ENCODE results near the gene BCL2. TPM values are rescaled to one million over a fixed set of nuclear protein-coding genes. Genes with fewer than 3 reads are reported as not detected.

The BCL2 gene
- total RNA-seq, 1 experiment from 2014 or later, result 1.3 TPM

DNA sequence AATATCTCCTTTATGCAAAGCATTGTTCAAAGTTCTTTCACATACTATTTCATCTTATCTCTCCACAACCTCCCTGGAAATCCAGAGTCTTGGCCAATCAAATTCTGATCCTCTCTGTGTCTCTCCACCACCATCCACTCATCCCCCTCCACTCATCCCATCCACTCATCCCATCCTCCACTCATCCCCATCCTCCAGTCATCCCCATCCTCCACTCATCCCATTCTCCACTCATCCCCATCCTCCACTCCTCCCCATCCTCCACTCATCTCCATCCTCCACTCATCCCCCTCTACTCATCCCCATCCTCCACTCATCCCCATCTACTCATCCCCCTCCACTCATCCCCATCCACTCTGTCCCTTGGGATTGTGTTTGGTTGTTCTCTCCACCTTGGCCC lies 101.1 kb downstream of the BCL2 start:
- Mint-ChIP-seq H3K4me1 (no peaks in the 10 kb centered on the region), H3K4me3 (no peak overlapping the region), H3K36me3 (ENCODE audit: insufficient read depth in 1 of 3, low read depth in 3 of 3) (peaks cover 0 to 5% (median 2%) of the 10 kb centered on the region in 3 experiments; a peak in 1 of 7 replicates), H3K27me3 (ENCODE audit: low read depth) (peaks cover 3% of the 10 kb centered on the region), H3K27ac (no peak overlapping the region), H3K9me3 (peaks cover 9 to 14% of the 10 kb centered on the region in 2 experiments; a peak in 3 of 5 replicates)
- DNase-seq, result no peak
- TF ChIP-seq, protein P1, sequence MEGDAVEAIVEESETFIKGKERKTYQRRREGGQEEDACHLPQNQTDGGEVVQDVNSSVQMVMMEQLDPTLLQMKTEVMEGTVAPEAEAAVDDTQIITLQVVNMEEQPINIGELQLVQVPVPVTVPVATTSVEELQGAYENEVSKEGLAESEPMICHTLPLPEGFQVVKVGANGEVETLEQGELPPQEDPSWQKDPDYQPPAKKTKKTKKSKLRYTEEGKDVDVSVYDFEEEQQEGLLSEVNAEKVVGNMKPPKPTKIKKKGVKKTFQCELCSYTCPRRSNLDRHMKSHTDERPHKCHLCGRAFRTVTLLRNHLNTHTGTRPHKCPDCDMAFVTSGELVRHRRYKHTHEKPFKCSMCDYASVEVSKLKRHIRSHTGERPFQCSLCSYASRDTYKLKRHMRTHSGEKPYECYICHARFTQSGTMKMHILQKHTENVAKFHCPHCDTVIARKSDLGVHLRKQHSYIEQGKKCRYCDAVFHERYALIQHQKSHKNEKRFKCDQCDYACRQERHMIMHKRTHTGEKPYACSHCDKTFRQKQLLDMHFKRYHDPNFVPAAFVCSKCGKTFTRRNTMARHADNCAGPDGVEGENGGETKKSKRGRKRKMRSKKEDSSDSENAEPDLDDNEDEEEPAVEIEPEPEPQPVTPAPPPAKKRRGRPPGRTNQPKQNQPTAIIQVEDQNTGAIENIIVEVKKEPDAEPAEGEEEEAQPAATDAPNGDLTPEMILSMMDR (conservative IDR thresholded peaks at IDR 0.05), result no peak
- Histone ChIP-seq H4K8ac (replicated peaks; ENCODE audit: insufficient read length, low read depth, low read length) (no peak overlapping the region), H3K4ac (ENCODE audit: low read depth, low read length) (no peak overlapping the region), H4K5ac (ENCODE audit: insufficient read length, low read depth, low read length) (no peak overlapping the region), H3K14ac (ENCODE audit: insufficient read depth, low read length) (no peak overlapping the region), H3K27ac (ENCODE audit: insufficient read length, low read depth, low read length) (no peak overlapping the region), H2AFZ (ENCODE audit: low read length) (no peak overlapping the region), H3T11ph (ENCODE audit: low read length) (no peak overlapping the region), H3K56ac (ENCODE audit: insufficient read length, low read depth, low read length) (no peak overlapping the region), H4K91ac (ENCODE audit: insufficient read length, low read depth, low read length) (no peak overlapping the region), H2BK120ac (ENCODE audit: low read depth, low read length, poor library complexity, severe bottlenecking) (no peak overlapping the region), H3K23me2 (ENCODE audit: insufficient read length, low read depth, low read length, poor library complexity, severe bottlenecking) (no peaks in the 10 kb centered on the region), H3K27me3 (ENCODE audit: insufficient read depth, low read length) (no peaks in the 10 kb centered on the region), H3K9ac (ENCODE audit: extremely low read depth, insufficient read length, low read length) (no peak overlapping the region), H3K4me1 (ENCODE audit: insufficient read depth, low read length) (no peaks in the 10 kb centered on the region), H3K4me2 (ENCODE audit: insufficient read depth, insufficient read length, low read length) (no peak overlapping the region), H2BK20ac (ENCODE audit: low read depth, low read length, poor library complexity, severe bottlenecking) (no peak overlapping the region), H2BK15ac (ENCODE audit: low read depth, low read length) (no peak overlapping the region), H3K79me1 (ENCODE audit: insufficient read depth, low read depth, low read length, poor library complexity, severe bottlenecking) (no peaks in the 10 kb centered on the region), H3K9me3 (ENCODE audit: control insufficient read depth, low read depth, low read length) (no peaks in the 10 kb centered on the region), H4K20me1 (ENCODE audit: control insufficient read depth, insufficient read depth, insufficient read length) (no peaks in the 10 kb centered on the region), H2BK5ac (ENCODE audit: insufficient read length, low read length) (no peak overlapping the region), H3K18ac (ENCODE audit: insufficient read length, low read depth, low read length) (no peak overlapping the region), H3K79me2 (ENCODE audit: insufficient read depth, low read length) (no peaks in the 10 kb centered on the region), H3K23ac (ENCODE audit: insufficient read length, low read depth, low read length) (no peak overlapping the region), H2AK5ac (ENCODE audit: insufficient read length, low read length) (no peak overlapping the region), H2BK12ac (ENCODE audit: insufficient read length, low read depth, low read length) (no peak overlapping the region)

Measured in H9 (cell line).